Lung (tissue), 13 donors: ENCODE results near the gene RAD51C. TPM values are rescaled to one million over a fixed set of nuclear protein-coding genes. Genes with fewer than 3 reads are reported as not detected.

ENCODE experiments used
- ATAC-seq: fragments of 200-7000 bp; cut with Tn5 transposase; one replicate; pipeline ENCODE4 v1.9.1; 2020; ENCODE audit warnings: moderate number of reproducible peaks; ENCODE audit not compliant: insufficient read depth, low FRiP score
- DNase-seq, 3 donors: peaks; one replicate each; pipeline ENCODE4 v3.0.0-alpha.2; 2013 to 2017
- H3K27ac ChIP-seq, 2 donors: one replicate each; pipeline ENCODE4 v1.5.1; 2013; ENCODE audit warnings: mild to moderate bottlenecking in 2 of 2, moderate library complexity in 2 of 2, control low read depth in 1 of 2, inconsistent platforms in 1 of 2, low read depth in 1 of 2, low read length in 1 of 2
- H3K27me3 ChIP-seq, 3 donors: one replicate each; pipeline ENCODE4 v1.5.1; 2013; ENCODE audit warnings: low read length in 2 of 3; ENCODE audit not compliant: control insufficient read depth in 3 of 3, insufficient read depth in 3 of 3
- H3K36me3 ChIP-seq, 4 donors: one replicate each; pipeline ENCODE4 v1.5.1; 2013; ENCODE audit warnings: low read length in 4 of 4, mild to moderate bottlenecking in 1 of 4, moderate library complexity in 1 of 4; ENCODE audit not compliant: control insufficient read depth in 4 of 4, insufficient read depth in 4 of 4
- H3K4me1 ChIP-seq, 5 donors: one replicate each; pipeline ENCODE4 v1.5.1; 2013; ENCODE audit warnings: low read length in 5 of 5, mild to moderate bottlenecking in 2 of 5, moderate library complexity in 1 of 5; ENCODE audit not compliant: control insufficient read depth in 5 of 5, insufficient read depth in 5 of 5
- H3K4me3 ChIP-seq: one replicate; pipeline ENCODE4 v1.5.1; 2013; ENCODE audit warnings: mild to moderate bottlenecking, control low read depth, moderate library complexity
- H3K9ac ChIP-seq, 2 donors: one replicate each; pipeline ENCODE4 v1.5.1; 2013; ENCODE audit warnings: low read length in 2 of 2, control low read depth in 1 of 2; ENCODE audit not compliant: insufficient read depth in 1 of 2
- H3K9me3 ChIP-seq, 4 donors: one replicate each; pipeline ENCODE4 v1.5.1; 2013; ENCODE audit warnings: low read length in 3 of 4, mild to moderate bottlenecking in 1 of 4, moderate library complexity in 1 of 4; ENCODE audit not compliant: control insufficient read depth in 4 of 4, insufficient read depth in 3 of 4
- WGBS, 2 donors: extraction: QIAGEN DNeasy Blood & Tissue Kit; methylation state at CpG; one replicate each; pipeline ENCODE4 v1.1.7; 2013; 5-methylcytosine and 5-hydroxymethylcytosine counted together
- polyA plus RNA-seq, 2 donors: library from polyadenylated mRNA; stranded (reverse); fragments of 200-250 nt; gene quantifications; one replicate each; pipeline ENCODE4 v1.2.1, GENCODE V29; 2013
- small RNA-seq: library from RNA; depleted of rRNA; stranded (forward); fragments of <200 nt; gene quantifications from one replicate; pipeline ENCODE3, GENCODE V24; 2014; ENCODE audit warnings: low replicate concordance
- total RNA-seq, 2 donors: library from RNA; depleted of rRNA in 1 of 2; stranded (reverse); fragments of >200 nt in 1 of 2; gene quantifications; one replicate each; pipeline ENCODE4 v1.2.1, GENCODE V29; 2014 to 2021
- TF ChIP-seq, protein P1 (sequence below): IDR thresholded peaks from 2 replicates; pipeline ENCODE4 v1.5.1; 2012; ENCODE audit warnings: mild to moderate bottlenecking; ENCODE audit errors: control extremely low read depth, extremely low read depth
- donor health status: control.
- donor health status: control.
- donor health status: Bipolar disorder and iron deficiency.
- donor health status: healthy.
- donor health status: DM: yes; HTN: yes; CAD: no.

The RAD51C gene
- total and polyA plus RNA-seq, 4 donors = 14.2 to 26.6 (median 19.1) TPM

DNA sequence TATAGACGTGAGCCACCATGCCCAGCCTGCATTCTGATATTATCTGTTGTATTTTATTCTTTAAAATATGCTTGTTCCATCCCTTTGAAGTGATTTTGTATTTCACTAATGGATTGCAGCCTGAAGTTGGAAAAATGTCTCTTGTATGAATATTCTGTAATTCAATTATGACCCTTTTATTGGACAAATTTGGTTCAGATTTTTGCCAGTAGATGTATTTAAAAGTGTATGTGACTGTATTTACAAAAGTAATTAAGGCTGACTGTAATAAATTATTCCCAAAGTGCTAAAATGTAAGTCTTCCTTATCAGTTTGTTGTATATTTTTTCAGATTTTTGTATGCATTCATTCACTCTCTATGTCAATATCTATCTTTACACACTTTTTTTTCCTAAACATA, 87.0 kb downstream of the RAD51C start:
- no peak overlapping the region for H3K27ac ChIP-seq
- H3K9me3 ChIP-seq = no peaks in the 10 kb centered on the region
- no peak overlapping the region for H3K9ac ChIP-seq
- no peaks in the 10 kb centered on the region for H3K27me3 ChIP-seq
- 59 to 66% methylated on average over 1 of the region's 1 CpG for WGBS, 2 donors
- H3K4me3 ChIP-seq = no peak overlapping the region
- TF ChIP-seq, protein P1, sequence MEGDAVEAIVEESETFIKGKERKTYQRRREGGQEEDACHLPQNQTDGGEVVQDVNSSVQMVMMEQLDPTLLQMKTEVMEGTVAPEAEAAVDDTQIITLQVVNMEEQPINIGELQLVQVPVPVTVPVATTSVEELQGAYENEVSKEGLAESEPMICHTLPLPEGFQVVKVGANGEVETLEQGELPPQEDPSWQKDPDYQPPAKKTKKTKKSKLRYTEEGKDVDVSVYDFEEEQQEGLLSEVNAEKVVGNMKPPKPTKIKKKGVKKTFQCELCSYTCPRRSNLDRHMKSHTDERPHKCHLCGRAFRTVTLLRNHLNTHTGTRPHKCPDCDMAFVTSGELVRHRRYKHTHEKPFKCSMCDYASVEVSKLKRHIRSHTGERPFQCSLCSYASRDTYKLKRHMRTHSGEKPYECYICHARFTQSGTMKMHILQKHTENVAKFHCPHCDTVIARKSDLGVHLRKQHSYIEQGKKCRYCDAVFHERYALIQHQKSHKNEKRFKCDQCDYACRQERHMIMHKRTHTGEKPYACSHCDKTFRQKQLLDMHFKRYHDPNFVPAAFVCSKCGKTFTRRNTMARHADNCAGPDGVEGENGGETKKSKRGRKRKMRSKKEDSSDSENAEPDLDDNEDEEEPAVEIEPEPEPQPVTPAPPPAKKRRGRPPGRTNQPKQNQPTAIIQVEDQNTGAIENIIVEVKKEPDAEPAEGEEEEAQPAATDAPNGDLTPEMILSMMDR = no peak
- H3K36me3 ChIP-seq = no peaks in the 10 kb centered on the region
- H3K4me1 ChIP-seq = no peaks in the 10 kb centered on the region
- ATAC-seq (no peak), DNase-seq (no peak)

DNA sequence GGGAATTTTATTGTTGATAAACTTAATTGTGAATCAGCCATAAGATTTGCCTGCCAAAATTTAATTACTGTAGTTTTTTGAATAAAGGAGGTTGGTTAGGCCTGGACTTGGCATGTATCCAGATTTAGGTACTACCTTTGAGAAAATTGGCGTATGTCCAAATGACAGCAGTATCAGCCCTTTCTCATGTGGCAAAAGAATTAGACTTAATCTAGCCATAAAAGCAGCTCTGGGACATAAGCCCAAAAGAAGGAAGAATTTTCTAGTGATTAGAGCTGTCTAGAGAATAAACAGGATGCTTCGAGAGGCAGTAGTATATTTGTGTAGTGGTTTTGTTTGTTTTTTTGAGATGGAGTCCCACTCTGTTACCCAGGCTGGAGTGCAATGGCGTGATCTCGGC, 91.0 kb downstream of the RAD51C start:
- no peak overlapping the region for H3K27ac ChIP-seq
- 80 to 90% methylated on average over 4 of the region's 4 CpGs for WGBS, 2 donors
- no peak overlapping the region for H3K4me3 ChIP-seq
- DNase-seq = peak in 2 of 3 donors; percentile 9 to 12
- TF ChIP-seq, protein P1 = no peak
- no peaks in the 10 kb centered on the region for H3K36me3 ChIP-seq
- no peaks in the 10 kb centered on the region for H3K27me3 ChIP-seq
- H3K4me1 ChIP-seq = peaks cover 0 to 3% (median 0%) of the 10 kb centered on the region in 5 donors
- no peaks in the 10 kb centered on the region for H3K9me3 ChIP-seq
- H3K9ac ChIP-seq = no peak overlapping the region
- no peak for ATAC-seq

DNA sequence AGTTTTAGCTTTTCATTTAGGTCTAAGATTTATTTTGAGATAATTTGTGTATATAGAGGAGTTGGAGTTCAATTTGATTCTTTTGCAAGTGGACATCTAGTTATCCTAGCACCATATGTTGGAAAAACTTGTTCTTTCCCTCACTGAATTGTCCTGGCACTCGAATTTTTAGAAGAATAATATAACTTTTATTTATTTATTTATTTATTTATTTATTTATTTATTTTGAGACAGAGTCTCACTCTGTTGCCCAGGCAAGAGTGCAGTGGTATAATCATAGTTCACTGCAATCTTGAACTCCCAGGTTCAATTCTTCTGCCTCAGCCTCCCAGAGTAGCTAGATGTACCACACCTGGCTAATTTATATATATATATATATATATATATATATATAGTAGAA, 92.7 kb downstream of the RAD51C start:
- Histone ChIP-seq H3K9me3 (no peaks in the 10 kb centered on the region), H3K4me1 (peaks cover 0 to 3% (median 0%) of the 10 kb centered on the region in 5 donors), H3K27me3 (no peaks in the 10 kb centered on the region), H3K27ac (no peak overlapping the region), H3K36me3 (no peaks in the 10 kb centered on the region), H3K9ac (no peak overlapping the region), H3K4me3 (no peak overlapping the region)
- TF ChIP-seq, protein P1 = no peak
- 53 to 59% methylated on average over 1 of the region's 1 CpG for WGBS, 2 donors
- ATAC-seq (no peak), DNase-seq (no peak)

Small RNA genes within 50 kb of the gene (small RNA-seq; reads per million reads assigned to genes)
- gene AC011195.1 (not detected), gene AC025521.1 (not detected), gene RF00017 (not detected), gene RNU1-108P (0.23 reads per million, percentile 19 among the genes with 10 or more reads in this experiment), gene RNU1-52P (not detected), gene RNU1-85P (0.21 reads per million, percentile 13 among the genes with 10 or more reads in this experiment)

Other genes starting within 250 kb of the RAD51C start
- gene HSF5, start 204.2 kb upstream of the RAD51C start, total RNA-seq = under 1 TPM; 0.12 to 0.17 TPM
- gene HSF5, start 204.2 kb upstream of the RAD51C start, polyA plus RNA-seq = under 1 TPM; 0.02 to 0.03 TPM
- gene MTMR4, start 178.0 kb upstream of the RAD51C start, total RNA-seq = 10 to 100 TPM; 41.4 to 46.1 TPM
- gene MTMR4, start 178.0 kb upstream of the RAD51C start, polyA plus RNA-seq = 10 to 100 TPM; 12.9 to 21.0 TPM
- gene TEX14, start 557 bp upstream of the RAD51C start, total RNA-seq = under 1 TPM in 1 of 2 donors, not detected in 1; 0.74 TPM
- 1 to 10 TPM in 1 of 2 donors, under 1 TPM in 1; 0.13 to 1.5 TPM for gene TEX14, start 557 bp upstream of the RAD51C start, polyA plus RNA-seq
- 1 to 10 TPM; 1.1 to 1.3 TPM for gene PPM1E, start 63.3 kb downstream of the RAD51C start, total RNA-seq
- under 1 TPM; 0.08 to 0.22 TPM for gene PPM1E, start 63.3 kb downstream of the RAD51C start, polyA plus RNA-seq